HG03432 (cell line): ENCODE measurements around the gene IGFBP4.

Experiments
- ATAC-seq: cut with Tn5 transposase; IDR thresholded peaks from one replicate; pipeline ENCODE4 v1.9.1; 2021; ENCODE audit warnings: mild to moderate bottlenecking, moderate library complexity; ENCODE audit not compliant: unreplicated experiment

Gene IGFBP4

GRCh38 chr17:40470932-40471828, 27.9 kb downstream of the IGFBP4 start:
- no peak for ATAC-seq

- ATAC-seq: no peak
Observed at GRCh38 chr17:40471846-40472732, 28.8 kb downstream of the IGFBP4 start.

GRCh38 chr17:40472733-40473452, 29.6 kb downstream of the IGFBP4 start:
- ATAC-seq: no peak

- ATAC-seq: no peak
Observed at GRCh38 chr17:40473573-40474365, 30.5 kb downstream of the IGFBP4 start.

GRCh38 chr17:40474419-40475002, 31.3 kb downstream of the IGFBP4 start:
- ATAC-seq: no peak

GRCh38 chr17:40475234-40475908, 32.1 kb downstream of the IGFBP4 start:
- no peak for ATAC-seq

- no peak for ATAC-seq
Observed at GRCh38 chr17:40477796-40478195, 34.5 kb downstream of the IGFBP4 start.

- ATAC-seq: no peak
Observed at GRCh38 chr17:40478486-40478885, 35.2 kb downstream of the IGFBP4 start.

GRCh38 chr17:40479754-40480480, 36.7 kb downstream of the IGFBP4 start:
- no peak for ATAC-seq

GRCh38 chr17:40480501-40481003, 37.3 kb downstream of the IGFBP4 start:
- ATAC-seq: no peak

GRCh38 chr17:40481106-40481505, 37.9 kb downstream of the IGFBP4 start:
- no peak for ATAC-seq

- no peak for ATAC-seq
Observed at GRCh38 chr17:40482722-40483121, 39.5 kb downstream of the IGFBP4 start.

GRCh38 chr17:40483679-40484078, 40.4 kb downstream of the IGFBP4 start:
- no peak for ATAC-seq

- no peak for ATAC-seq
Observed at GRCh38 chr17:40484285-40484972, 41.2 kb downstream of the IGFBP4 start.

GRCh38 chr17:40484973-40485530, 41.8 kb downstream of the IGFBP4 start:
- ATAC-seq: no peak

- no peak for ATAC-seq
Observed at GRCh38 chr17:40485851-40486521, 42.7 kb downstream of the IGFBP4 start.
